Kidney (tissue), 14 donors: Measurements from ENCODE around the gene PPM1L. TPM values are rescaled to one million over a fixed set of nuclear protein-coding genes. Genes with fewer than 3 reads are reported as not detected.

ENCODE experiments used
- DNase-seq, 5 donors: peaks; one replicate each; pipeline ENCODE4 v3.0.0-alpha.2; 2013 to 2020
- FAIRE-seq: peaks from 2 replicates; lab custom pipeline; 2012; peaks lifted over from hg19 to GRCh38; lab: Jason Lieb, UNC
- H3K27ac ChIP-seq, 2 donors: one replicate each; pipeline ENCODE4 v1.7.0; 2013; ENCODE audit warnings: low read depth in 2 of 2, low read length in 2 of 2, inconsistent platforms in 1 of 2
- H3K27me3 ChIP-seq: one replicate; pipeline ENCODE4 v1.7.1; 2013; ENCODE audit warnings: low read length, inconsistent platforms; ENCODE audit not compliant: control insufficient read depth, insufficient read depth
- H3K36me3 ChIP-seq, 3 donors: one replicate each; pipeline versions ENCODE4 v1.7.0 to v1.7.1; 2013; ENCODE audit warnings: low read length in 3 of 3, control low read depth in 1 of 3, inconsistent platforms in 1 of 3; ENCODE audit not compliant: insufficient read depth in 3 of 3, control insufficient read depth in 2 of 3
- H3K4me1 ChIP-seq, 3 donors: one replicate each; pipeline versions ENCODE4 v1.7.0 to v1.7.1; 2013; ENCODE audit warnings: low read length in 3 of 3, inconsistent platforms in 1 of 3, low read depth in 1 of 3; ENCODE audit not compliant: control insufficient read depth in 2 of 3, insufficient read depth in 2 of 3
- H3K4me3 ChIP-seq, 3 donors: one replicate each; pipeline versions ENCODE4 v1.7.0 to v1.8.1; 2013; ENCODE audit warnings: low read length in 3 of 3, control low read depth in 1 of 3, inconsistent platforms in 1 of 3
- H3K9ac ChIP-seq, 3 donors: one replicate each; pipeline versions ENCODE4 v1.7.0 to v1.7.1; 2013; ENCODE audit warnings: low read length in 3 of 3, control low read depth in 1 of 3, inconsistent platforms in 1 of 3
- H3K9me3 ChIP-seq, 3 donors: one replicate each; pipeline versions ENCODE4 v1.7.0 to v1.7.1; 2013; ENCODE audit warnings: low read length in 3 of 3, control low read depth in 1 of 3, inconsistent platforms in 1 of 3; ENCODE audit not compliant: control insufficient read depth in 2 of 3, insufficient read depth in 1 of 3
- intact Hi-C: fragments of 100-400 bp; cut with DNase I; formaldehyde crosslinking; loops from one replicate; pipeline ENCODE4 v1.11.1; 2022
- polyA plus RNA-seq: library from polyadenylated mRNA; stranded (reverse); fragments of 350-450 nt; fragmentation: Illumina TruSeq; extraction: RNeasy Lipid Tissue Mini Kit (QIAGEN cat#74804); gene quantifications from one replicate; pipeline ENCODE4 v1.2.3, GENCODE V29; 2014; ENCODE audit warnings: low read depth, low replicate concordance; ENCODE audit not compliant: insufficient read depth
- total RNA-seq: library from RNA; stranded (reverse); fragmentation: NEBNext Ultra II Directional; extraction: Animal tissue kit (Norgen Biotek cat#: 25700); gene quantifications from one replicate; pipeline ENCODE4 v1.2.1, GENCODE V29; 2021
- TF ChIP-seq, protein P1 (sequence below): IDR thresholded peaks from 3 replicates; pipeline ENCODE4 v1.5.1; 2012; ENCODE audit warnings: mild to moderate bottlenecking, moderate library complexity, borderline replicate concordance; ENCODE audit not compliant: insufficient read depth; ENCODE audit errors: extremely low read depth
- donor health status: control.
- donor health status: control.
- donor health status: control.
- donor health status: control.
- donor health status: control.
- donor health status: DM: yes; HTN: yes; CAD: no.
- donor health status: Normal renal cell carcinoma (clear cell type).

PPM1L gene
- total and polyA plus RNA-seq, 2 donors from 2014 or later, result 2.8 to 13.8 TPM

GRCh38 chr3:160768031-160768430, 12.0 kb downstream of the PPM1L start:
- H3K27ac ChIP-seq, result no peak overlapping the region
- H3K4me3 ChIP-seq, result no peak overlapping the region
- no peak overlapping the region for H3K9ac ChIP-seq
- no peaks in the 10 kb centered on the region for H3K9me3 ChIP-seq
- H3K4me1 ChIP-seq, result no peaks in the 10 kb centered on the region
- H3K36me3 ChIP-seq, result no peaks in the 10 kb centered on the region
- H3K27me3 ChIP-seq, result no peaks in the 10 kb centered on the region
- TF ChIP-seq, protein P1, sequence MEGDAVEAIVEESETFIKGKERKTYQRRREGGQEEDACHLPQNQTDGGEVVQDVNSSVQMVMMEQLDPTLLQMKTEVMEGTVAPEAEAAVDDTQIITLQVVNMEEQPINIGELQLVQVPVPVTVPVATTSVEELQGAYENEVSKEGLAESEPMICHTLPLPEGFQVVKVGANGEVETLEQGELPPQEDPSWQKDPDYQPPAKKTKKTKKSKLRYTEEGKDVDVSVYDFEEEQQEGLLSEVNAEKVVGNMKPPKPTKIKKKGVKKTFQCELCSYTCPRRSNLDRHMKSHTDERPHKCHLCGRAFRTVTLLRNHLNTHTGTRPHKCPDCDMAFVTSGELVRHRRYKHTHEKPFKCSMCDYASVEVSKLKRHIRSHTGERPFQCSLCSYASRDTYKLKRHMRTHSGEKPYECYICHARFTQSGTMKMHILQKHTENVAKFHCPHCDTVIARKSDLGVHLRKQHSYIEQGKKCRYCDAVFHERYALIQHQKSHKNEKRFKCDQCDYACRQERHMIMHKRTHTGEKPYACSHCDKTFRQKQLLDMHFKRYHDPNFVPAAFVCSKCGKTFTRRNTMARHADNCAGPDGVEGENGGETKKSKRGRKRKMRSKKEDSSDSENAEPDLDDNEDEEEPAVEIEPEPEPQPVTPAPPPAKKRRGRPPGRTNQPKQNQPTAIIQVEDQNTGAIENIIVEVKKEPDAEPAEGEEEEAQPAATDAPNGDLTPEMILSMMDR, result no peak
- FAIRE-seq, result no peak
- no peak for DNase-seq
- intact Hi-C loops, result no loop called here

- Histone ChIP-seq H3K9me3 (no peaks in the 10 kb centered on the region), H3K27me3 (no peaks in the 10 kb centered on the region), H3K4me1 (no peaks in the 10 kb centered on the region), H3K4me3 (no peak overlapping the region), H3K36me3 (no peaks in the 10 kb centered on the region), H3K27ac (no peak overlapping the region), H3K9ac (no peak overlapping the region)
- FAIRE-seq (no peak), DNase-seq (no peak)
- TF ChIP-seq, protein P1, result no peak
- intact Hi-C loops, result no loop called here
Measured at GRCh38 chr3:160768918-160769317, 12.9 kb downstream of the PPM1L start.

- DNase-seq, result no peak
- Histone ChIP-seq H3K36me3 (no peaks in the 10 kb centered on the region), H3K27ac (no peak overlapping the region), H3K4me3 (no peak overlapping the region), H3K27me3 (no peaks in the 10 kb centered on the region), H3K9ac (no peak overlapping the region), H3K9me3 (no peaks in the 10 kb centered on the region), H3K4me1 (no peaks in the 10 kb centered on the region)
- FAIRE-seq, result no peak
- TF ChIP-seq, protein P1, result no peak
- intact Hi-C loops, result no loop called here
Measured at GRCh38 chr3:160771811-160772459, 15.9 kb downstream of the PPM1L start.

- no peak overlapping the region for H3K27ac ChIP-seq
Measured at GRCh38 chr3:160773722-160774121, 17.7 kb downstream of the PPM1L start.

More at GRCh38 chr3:160773722-160774121, 17.7 kb downstream of the PPM1L start:
- DNase-seq, result no peak
- no peak for FAIRE-seq
- no peaks in the 10 kb centered on the region for H3K9me3 ChIP-seq
- no peaks in the 10 kb centered on the region for H3K4me1 ChIP-seq
- H3K9ac ChIP-seq, result no peak overlapping the region
- no peak overlapping the region for H3K4me3 ChIP-seq
- H3K36me3 ChIP-seq, result no peaks in the 10 kb centered on the region
- no peaks in the 10 kb centered on the region for H3K27me3 ChIP-seq
- TF ChIP-seq, protein P1, result no peak
- intact Hi-C loops, result no loop called here
